SKM-1 (cell line): ENCODE measurements around the gene DCLK1.
"Not testable (repeated sequence)": the region's sequence is repeated elsewhere in the genome, so short reads cannot be mapped to it uniquely, and the experiment has no call there.

Experiments
- DNase-seq: peaks from one replicate; lab custom pipeline; 2025; ENCODE audit not compliant: unreplicated experiment; lab: John Stamatoyannopoulos, UW

DCLK1 gene

GRCh38 chr13:35987572-35988513 lies 143.3 kb downstream of the DCLK1 start:
- no peak for DNase-seq

GRCh38 chr13:35984776-35985453 lies 146.3 kb downstream of the DCLK1 start:
- no peak for DNase-seq

DNA sequence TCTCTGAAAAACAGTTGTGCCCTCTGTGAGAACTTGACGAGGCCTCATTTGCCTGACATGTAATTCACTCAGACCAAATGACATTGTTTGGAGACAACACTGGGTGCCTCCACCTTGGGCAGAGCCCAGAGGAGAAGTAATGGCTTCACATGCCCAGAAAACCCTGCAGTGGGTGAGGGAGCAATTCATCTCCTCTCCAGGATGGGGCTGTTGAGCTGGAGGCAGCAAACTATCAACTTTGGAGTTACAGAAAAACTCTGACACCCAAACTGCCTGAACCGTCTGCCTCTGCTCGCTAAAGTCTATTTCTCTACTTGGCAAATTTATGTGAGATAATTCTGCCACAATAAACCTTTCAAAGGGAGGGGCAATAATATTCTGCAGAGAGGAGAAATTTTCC lies 146.9 kb downstream of the DCLK1 start:
- DNase-seq: no peak

GRCh38 chr13:35983703-35984102 lies 147.5 kb downstream of the DCLK1 start:
- DNase-seq: not testable (repeated sequence)

DNA sequence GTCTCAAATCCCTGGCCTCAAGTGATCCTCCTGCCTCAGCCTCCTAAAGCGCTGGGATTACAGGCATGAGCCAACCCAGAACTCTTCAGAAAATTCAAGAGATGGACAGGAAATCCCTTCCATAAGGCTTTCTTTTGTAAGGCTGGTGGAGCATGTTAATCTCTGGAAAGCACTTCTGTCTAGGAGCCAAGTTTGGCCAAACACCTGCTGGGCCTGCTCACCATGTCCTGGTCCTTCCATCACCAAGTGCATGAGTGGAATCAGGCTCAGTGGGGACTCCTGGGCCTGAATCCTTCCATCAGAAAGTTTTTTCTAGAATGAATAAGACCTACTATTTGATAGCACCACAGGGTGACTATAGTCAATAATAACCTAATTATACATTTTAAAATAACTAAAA lies 148.0 kb downstream of the DCLK1 start:
- no peak for DNase-seq

DNA sequence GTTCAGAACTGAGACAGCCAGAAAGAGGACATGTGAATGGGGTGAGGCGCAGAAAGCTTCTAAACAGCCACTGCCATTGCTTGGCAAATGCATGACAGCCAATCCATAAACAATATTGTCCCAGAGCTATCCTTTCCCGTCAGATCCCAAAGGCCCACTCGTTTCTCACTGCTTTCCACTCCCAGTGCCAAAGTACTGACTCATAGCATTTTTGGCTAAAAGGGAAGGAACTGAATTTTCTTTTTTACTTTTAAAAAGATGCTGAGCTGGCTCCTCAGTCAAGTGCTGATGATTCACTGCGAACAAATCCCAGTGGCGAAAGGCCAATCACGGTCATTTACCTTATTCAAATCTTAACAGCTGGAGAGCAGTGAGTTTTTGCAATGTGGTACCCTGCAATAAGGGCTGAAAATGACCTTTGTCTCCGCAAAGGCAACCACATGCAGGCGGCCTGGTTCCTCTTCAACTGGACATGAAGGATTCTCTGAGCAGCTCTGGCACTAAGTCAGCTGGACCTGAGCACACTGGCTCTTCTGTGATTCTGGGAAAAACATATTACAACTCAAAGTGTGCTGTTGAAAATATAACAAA lies 151.7 kb downstream of the DCLK1 start:
- DNase-seq: no peak

GRCh38 chr13:35978607-35979316 lies 152.4 kb downstream of the DCLK1 start:
- peak; percentile 18 for DNase-seq

- DNase-seq: no peak
Observed at GRCh38 chr13:35977060-35977459, 154.1 kb downstream of the DCLK1 start.

GRCh38 chr13:35976126-35976525 lies 155.1 kb downstream of the DCLK1 start:
- DNase-seq: no peak

- DNase-seq: not testable (repeated sequence)
Observed at GRCh38 chr13:35966951-35967350, 164.2 kb downstream of the DCLK1 start.

DNA sequence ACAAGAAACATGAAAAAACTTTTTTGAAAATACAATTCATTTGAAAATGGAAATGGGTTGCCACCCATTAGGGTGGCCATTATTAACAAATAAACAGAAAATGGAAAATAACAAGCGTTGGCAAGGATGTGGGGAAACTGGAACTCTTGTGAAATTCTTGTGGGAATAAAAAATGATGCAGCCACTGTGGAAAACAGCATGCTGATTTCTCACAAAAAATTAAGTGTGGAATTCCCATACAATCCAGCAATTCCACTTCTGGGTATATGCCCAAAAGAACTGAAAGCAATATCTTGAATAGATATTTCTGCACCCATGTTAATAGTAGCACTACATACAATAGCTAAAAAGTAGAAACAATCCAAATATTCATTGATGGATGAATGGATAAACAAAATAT lies 165.2 kb downstream of the DCLK1 start:
- DNase-seq: no peak

DNA sequence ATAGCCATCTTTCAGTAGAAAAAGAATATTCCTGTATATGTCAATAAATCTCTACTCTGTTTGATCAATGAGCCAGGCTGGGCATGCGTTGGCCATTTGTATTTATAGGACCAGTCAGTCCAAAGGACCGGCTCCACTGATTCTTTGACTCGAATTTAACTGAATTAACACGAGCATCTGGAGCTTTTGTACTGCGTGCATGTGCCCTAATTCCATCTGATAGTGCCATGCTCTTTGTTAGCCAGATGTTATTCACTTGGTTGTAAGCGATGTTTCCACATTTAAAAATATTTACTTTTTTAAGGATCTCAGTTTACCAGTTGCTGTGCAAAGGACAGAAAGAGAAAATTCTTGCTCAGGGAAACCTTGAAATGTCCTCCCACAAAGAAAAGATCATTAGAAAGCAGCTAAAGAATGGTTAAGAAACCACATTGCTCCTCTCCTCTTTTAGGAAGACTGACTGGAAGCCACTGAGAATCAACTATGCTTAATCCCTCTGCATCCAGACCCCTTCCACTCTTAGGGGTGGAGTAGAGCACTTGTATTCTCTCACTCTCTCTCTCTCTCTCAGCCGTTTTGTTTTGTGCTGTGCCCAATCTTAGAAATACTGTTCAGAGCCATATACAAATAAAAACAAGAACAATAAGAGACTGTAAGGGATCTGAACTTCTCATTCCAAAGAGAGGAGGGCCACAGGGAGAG lies 165.8 kb downstream of the DCLK1 start:
- no peak for DNase-seq

- DNase-seq: no peak
Observed at GRCh38 chr13:35964863-35965180, 166.4 kb downstream of the DCLK1 start.

DNA sequence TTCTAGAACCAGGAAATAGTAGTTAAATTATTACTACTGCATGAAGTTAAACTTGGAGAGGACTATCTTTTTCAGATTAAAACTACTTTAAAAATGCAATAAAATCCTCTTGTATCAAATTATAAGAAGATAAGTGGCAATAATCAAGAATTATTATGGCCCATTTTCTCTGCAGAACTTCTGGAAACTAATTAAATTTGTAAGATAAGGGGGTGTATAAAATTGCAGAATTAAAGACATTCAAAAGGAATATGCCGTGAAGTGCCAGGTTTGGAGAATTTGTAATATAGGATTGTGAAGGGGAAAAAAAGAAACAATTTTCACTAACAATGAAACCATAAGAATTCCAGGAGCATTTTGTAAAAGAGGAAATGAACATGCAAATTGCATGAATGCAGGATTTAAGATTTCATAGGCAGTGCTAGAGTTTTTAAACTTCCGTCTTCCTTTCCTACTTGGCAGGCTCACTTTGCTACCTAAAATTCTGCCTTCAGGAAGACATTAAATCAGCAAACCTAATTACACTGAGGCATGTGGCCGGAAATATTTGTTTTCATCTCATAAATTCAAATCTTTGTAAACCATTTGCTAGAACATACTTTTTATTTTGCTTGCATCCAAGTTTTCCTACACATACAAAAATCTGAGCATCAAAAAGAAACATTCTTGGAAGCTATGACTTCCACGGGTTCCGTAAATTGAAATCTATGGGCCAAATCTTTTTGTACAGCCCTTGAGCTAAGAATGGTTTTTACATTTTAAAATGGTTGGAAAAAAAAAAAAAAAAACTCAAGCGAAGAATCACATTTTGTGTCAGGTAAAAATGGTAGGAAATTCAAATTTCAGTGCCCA lies 166.9 kb downstream of the DCLK1 start:
- DNase-seq: no peak

DNA sequence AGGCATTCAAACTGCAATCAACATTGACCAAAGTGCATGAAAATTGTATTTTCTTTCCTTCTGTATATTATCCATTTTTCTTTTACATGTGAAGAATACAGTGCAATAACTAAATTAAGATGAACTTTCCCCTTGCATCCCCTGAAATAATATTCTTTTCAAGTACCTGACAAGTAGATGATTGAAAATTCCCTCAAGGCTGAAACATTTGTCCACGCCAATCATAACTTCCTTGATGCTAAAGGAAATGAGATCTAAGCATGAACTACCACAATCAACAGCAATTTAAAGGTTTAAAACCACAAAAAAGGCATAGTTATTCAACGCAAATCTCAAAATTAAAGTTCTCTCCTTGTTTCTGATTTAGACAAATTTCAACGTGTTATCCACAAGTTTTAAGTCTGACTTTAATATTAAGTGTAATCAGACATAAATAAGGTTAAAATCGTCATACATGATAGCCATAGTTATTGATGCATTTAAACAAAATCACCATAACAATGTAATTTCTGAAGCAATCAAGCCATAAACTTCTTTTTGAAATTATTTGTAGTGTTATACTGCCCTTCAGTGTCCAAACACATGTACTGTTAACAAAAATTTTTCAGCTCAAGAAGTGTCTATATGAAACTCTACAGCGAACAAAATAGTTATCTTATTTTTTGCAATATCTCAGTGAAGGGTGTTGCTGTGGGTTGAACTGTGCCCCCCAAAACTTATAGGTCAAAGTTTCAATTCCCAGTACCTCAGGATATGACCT lies 169.5 kb downstream of the DCLK1 start:
- DNase-seq: no peak

DNA sequence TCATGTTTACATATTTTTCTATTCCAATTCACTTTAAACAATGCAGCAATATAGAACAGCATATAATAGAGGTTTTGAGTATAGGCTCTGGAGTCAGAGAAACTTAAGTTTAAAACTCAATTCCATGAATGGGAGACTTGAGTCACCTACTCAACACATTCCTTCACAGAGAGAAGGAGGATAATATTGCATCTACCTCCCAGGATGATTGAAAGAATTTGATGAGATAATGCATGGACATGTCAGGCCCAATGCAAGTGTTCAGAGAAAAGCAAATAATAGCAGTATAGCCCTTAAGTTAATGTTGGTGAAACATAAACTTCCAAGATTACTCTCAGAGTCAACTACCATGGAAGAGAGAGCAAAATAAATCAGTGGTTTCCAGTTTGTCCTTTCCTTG lies 170.2 kb downstream of the DCLK1 start:
- DNase-seq: no peak

DNA sequence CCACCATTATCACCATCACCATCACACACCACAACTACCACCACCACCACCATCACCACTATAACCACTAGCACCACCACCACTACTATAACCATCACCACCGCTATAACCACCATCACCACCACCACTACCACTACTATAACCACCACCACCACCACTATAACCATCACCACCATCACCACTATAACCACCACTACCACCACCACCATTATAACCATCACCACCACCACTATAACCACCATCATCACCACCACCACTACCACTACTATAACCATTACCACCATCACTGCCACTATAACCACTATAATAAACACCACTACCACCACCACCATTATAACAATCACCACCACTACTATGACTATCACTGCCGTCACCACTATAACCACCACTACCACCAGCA lies 173.2 kb downstream of the DCLK1 start:
- DNase-seq: no peak

- DNase-seq: no peak
Observed at GRCh38 chr13:35957241-35957731, 173.9 kb downstream of the DCLK1 start.

- no peak for DNase-seq
Observed at GRCh38 chr13:35956074-35956473, 175.1 kb downstream of the DCLK1 start.
